Smooth muscle cell (in vitro differentiated cells): ENCODE results near the gene CHCHD6. TPM values are rescaled to one million over a fixed set of nuclear protein-coding genes. Genes with fewer than 3 reads are reported as not detected.

Source experiments
- DNase-seq: peaks from one replicate; lab custom pipeline; 2025; ENCODE audit not compliant: unreplicated experiment; lab: John Stamatoyannopoulos, UW
- H2AFZ ChIP-seq: fragments of 200-600 bp; sonication (generic); 2 replicates; pipeline ENCODE4 v1.6.0; 2016; ENCODE audit warnings: antibody characterized with exemption, low read depth, mild to moderate bottlenecking
- H3F3A ChIP-seq: fragments of 200-600 bp; sonication (generic); 2 replicates; pipeline ENCODE4 v1.6.0; 2017; ENCODE audit warnings: antibody characterized with exemption, low read depth
- H3K27ac ChIP-seq: fragments of 200-600 bp; sonication (generic); 2 replicates; pipeline ENCODE4 v1.5.1; 2016; ENCODE audit warnings: low read depth, mild to moderate bottlenecking
- H3K27me3 ChIP-seq: fragments of 200-600 bp; sonication (generic); 2 replicates; pipeline ENCODE4 v1.6.1; 2016; ENCODE audit warnings: low read depth, mild to moderate bottlenecking
- H3K36me3 ChIP-seq: fragments of 200-600 bp; sonication (generic); 2 replicates; pipeline ENCODE4 v1.5.1; 2016; ENCODE audit warnings: low read depth
- H3K4me1 ChIP-seq: fragments of 200-600 bp; sonication (generic); 2 replicates; pipeline ENCODE4 v1.5.1; 2016; ENCODE audit warnings: low read depth
- H3K4me2 ChIP-seq: fragments of 200-600 bp; sonication (generic); 2 replicates; pipeline ENCODE4 v1.6.0; 2016; ENCODE audit warnings: mild to moderate bottlenecking
- H3K4me3 ChIP-seq: fragments of 200-600 bp; sonication (generic); 2 replicates; pipeline ENCODE4 v1.5.1; 2016; ENCODE audit warnings: mild to moderate bottlenecking
- H3K79me2 ChIP-seq: fragments of 200-600 bp; sonication (generic); 2 replicates; pipeline ENCODE4 v1.6.0; 2016; ENCODE audit warnings: low read depth, mild to moderate bottlenecking
- H3K9ac ChIP-seq: fragments of 200-600 bp; sonication (generic); 2 replicates; pipeline ENCODE4 v1.6.0; 2016; ENCODE audit warnings: low read depth
- H3K9me3 ChIP-seq: fragments of 200-600 bp; sonication (generic); replicated peaks from 2 replicates; pipeline ENCODE4 v1.5.1; 2016; ENCODE audit warnings: low read depth
- H4K20me1 ChIP-seq: fragments of 200-600 bp; sonication (generic); 2 replicates; pipeline ENCODE4 v1.6.0; 2016; ENCODE audit warnings: low read depth
- WGBS: methylation state at CpG from one replicate; pipeline ENCODE4 v1.1.7; 2016; ENCODE audit warnings: low lambda C conversion rate; 5-methylcytosine and 5-hydroxymethylcytosine counted together
- polyA plus RNA-seq: library from polyadenylated mRNA; unstranded; fragments of >200 nt; fragmentation: Nextera tagmentation; extraction: Ambion mirVana; gene quantifications from 2 replicates; pipeline ENCODE4 v1.2.1, GENCODE V29; 2016
- total RNA-seq: library from RNA; depleted of rRNA; stranded (reverse); fragments of >200 nt; gene quantifications from 2 replicates; pipeline ENCODE4 v1.2.3, GENCODE V29; 2014
- TF ChIP-seq, protein P1 (sequence below): fragments of 200-600 bp; sonication (generic); IDR thresholded peaks from 2 replicates; pipeline ENCODE4 v1.5.1; 2017; ENCODE audit warnings: borderline replicate concordance, mild to moderate bottlenecking, antibody characterized with exemption; ENCODE audit not compliant: insufficient read depth, poor library complexity, severe bottlenecking

CHCHD6 gene
- total and polyA plus RNA-seq, 2 experiments from 2014 or later, result 6.7 to 27.2 TPM

DNA sequence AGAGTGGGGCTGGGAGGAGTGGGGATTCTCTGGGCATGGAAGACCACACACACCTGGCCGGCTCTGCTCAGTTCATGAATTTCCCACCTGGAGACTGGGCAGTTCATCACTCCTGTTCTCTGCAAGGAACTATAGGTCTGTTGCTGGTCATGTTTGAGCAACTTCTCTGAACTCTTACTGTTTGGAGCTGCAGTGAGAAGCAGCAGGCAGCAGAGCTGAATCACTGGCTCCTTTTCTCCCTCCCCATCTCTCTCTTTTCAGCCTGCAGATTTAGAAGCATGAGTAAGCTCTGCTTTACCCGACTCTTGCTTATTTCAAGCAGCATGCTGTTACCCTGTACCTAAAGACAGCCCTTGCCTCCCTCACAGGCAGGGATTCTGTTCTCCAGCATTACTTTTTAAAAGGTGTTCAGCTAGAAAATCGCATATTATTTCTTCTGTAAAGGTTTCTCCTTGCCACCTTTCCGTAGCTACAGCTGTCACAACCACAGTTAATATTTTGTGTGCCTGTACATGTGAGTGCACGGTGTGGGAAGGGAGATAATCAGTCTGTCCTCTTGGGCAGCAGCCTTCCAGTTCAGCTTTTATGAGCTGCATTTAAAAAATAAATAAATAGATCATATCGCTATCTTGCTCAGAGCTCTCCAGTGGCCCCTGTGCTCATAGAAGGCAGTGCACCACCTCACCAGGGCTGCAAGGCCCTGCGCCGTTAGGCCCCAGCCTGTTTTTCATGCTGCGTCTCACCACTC is 131.6 kb downstream of the CHCHD6 start:
- Histone ChIP-seq H3K9me3 (no peaks in the 10 kb centered on the region), H3K36me3 (no peaks in the 10 kb centered on the region), H3K4me1 (peaks cover 14% of the 10 kb centered on the region), H3K27ac (peak overlapping the region; percentile 64), H2AFZ (no peak overlapping the region), H3K4me2 (peak overlapping the region; percentile 60), H4K20me1 (peaks cover 9% of the 10 kb centered on the region), H3K27me3 (no peaks in the 10 kb centered on the region), H3K4me3 (no peak overlapping the region), H3F3A (peaks cover 15% of the 10 kb centered on the region), H3K9ac (no peak overlapping the region), H3K79me2 (no peaks in the 10 kb centered on the region)
- TF ChIP-seq, protein P1, sequence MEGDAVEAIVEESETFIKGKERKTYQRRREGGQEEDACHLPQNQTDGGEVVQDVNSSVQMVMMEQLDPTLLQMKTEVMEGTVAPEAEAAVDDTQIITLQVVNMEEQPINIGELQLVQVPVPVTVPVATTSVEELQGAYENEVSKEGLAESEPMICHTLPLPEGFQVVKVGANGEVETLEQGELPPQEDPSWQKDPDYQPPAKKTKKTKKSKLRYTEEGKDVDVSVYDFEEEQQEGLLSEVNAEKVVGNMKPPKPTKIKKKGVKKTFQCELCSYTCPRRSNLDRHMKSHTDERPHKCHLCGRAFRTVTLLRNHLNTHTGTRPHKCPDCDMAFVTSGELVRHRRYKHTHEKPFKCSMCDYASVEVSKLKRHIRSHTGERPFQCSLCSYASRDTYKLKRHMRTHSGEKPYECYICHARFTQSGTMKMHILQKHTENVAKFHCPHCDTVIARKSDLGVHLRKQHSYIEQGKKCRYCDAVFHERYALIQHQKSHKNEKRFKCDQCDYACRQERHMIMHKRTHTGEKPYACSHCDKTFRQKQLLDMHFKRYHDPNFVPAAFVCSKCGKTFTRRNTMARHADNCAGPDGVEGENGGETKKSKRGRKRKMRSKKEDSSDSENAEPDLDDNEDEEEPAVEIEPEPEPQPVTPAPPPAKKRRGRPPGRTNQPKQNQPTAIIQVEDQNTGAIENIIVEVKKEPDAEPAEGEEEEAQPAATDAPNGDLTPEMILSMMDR, result peak; percentile 11
- 53% methylated on average over 9 of the region's 9 CpGs for WGBS
- DNase-seq, result no peak

DNA sequence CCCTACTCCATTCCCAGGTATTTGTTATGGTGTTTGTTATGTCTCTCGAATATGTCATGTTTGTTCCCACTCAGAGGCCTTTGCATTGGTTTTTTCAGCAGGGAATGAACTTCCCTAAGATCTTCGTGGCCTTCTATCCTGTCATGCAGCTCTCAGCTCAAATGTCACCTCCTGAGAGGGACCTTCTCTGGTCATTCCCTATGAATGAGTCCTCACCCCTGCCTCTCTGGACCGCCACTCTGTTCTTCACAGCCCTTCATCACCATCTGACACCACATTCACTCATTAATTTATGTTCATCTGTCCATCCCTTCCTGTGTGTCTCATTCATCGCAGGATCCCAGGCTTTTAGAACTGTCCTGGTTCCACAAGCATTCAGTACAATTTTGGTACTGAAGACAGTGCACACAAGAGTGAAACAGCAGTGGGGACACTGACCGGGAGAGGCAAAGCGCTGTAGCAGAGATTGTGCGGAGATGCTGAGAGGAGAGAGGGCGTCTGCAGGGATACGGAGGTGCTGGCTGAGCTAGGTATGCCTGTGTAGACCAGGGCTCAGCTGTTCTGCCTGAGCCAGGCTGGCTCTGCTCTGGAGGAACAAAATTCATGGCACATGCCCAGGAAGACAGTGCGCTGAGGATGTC is 132.3 kb downstream of the CHCHD6 start:
- peaks cover 14% of the 10 kb centered on the region for H3K4me1 ChIP-seq
- WGBS, result 95% methylated on average over 10 of the region's 10 CpGs

DNA sequence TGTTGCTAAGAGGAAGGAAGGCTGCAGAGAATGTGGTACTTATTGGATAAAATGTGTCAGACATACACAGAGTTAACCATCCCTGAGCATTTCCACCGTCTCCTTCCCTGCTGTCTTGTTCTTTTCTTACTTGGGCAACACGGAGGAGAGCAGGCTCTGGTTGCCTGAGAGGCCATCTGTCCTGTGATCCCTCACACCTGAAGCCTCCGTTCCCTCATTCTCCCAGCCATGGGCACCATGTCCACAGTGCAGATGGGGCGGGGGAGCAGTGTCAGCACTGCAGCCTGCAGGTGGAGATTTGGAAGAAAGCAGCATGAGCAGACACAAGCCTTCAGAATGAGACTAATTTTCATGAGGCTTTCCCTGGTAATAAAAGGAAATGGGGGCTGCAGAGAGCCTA is 133.7 kb downstream of the CHCHD6 start:
- no peak overlapping the region for H3K27ac ChIP-seq
- 96% methylated on average over 4 of the region's 4 CpGs for WGBS
- TF ChIP-seq, protein P1, result no peak
- H3K36me3 ChIP-seq, result no peaks in the 10 kb centered on the region
- no peak overlapping the region for H3K4me2 ChIP-seq
- H3K9me3 ChIP-seq, result no peaks in the 10 kb centered on the region
- H2AFZ ChIP-seq, result no peak overlapping the region
- H3K4me3 ChIP-seq, result no peak overlapping the region
- no peaks in the 10 kb centered on the region for H3K79me2 ChIP-seq
- no peaks in the 10 kb centered on the region for H3K27me3 ChIP-seq
- no peak overlapping the region for H3K9ac ChIP-seq
- H3K4me1 ChIP-seq, result peaks cover 14% of the 10 kb centered on the region
- peaks cover 15% of the 10 kb centered on the region for H3F3A ChIP-seq
- peaks cover 9% of the 10 kb centered on the region for H4K20me1 ChIP-seq
- DNase-seq, result no peak

More for the DNA sequence above, 132.3 kb downstream of the CHCHD6 start:
- H3K4me2 ChIP-seq, result peak overlapping the region; percentile 60
- peaks cover 15% of the 10 kb centered on the region for H3F3A ChIP-seq
- no peak overlapping the region for H3K4me3 ChIP-seq
- peaks cover 9% of the 10 kb centered on the region for H4K20me1 ChIP-seq
- no peaks in the 10 kb centered on the region for H3K27me3 ChIP-seq
- H2AFZ ChIP-seq, result no peak overlapping the region
- no peak overlapping the region for H3K9ac ChIP-seq
- no peaks in the 10 kb centered on the region for H3K36me3 ChIP-seq
- no peaks in the 10 kb centered on the region for H3K9me3 ChIP-seq
- TF ChIP-seq, protein P1, result no peak
- no peak for DNase-seq
- no peaks in the 10 kb centered on the region for H3K79me2 ChIP-seq
- H3K27ac ChIP-seq, result peak overlapping the region; percentile 64
